Body of pancreas (tissue), 4 donors: ENCODE results near the gene ENG. TPM values are rescaled to one million over a fixed set of nuclear protein-coding genes. Genes with fewer than 3 reads are reported as not detected.

Experiments
- ATAC-seq: fragments of 150-250 bp; one replicate; pipeline ENCODE4 v1.9.1; 2016
- DNase-seq, 4 donors: peaks; one replicate each; pipeline ENCODE4 v3.0.0-alpha.2; 2019
- H3K27ac ChIP-seq, 4 donors: fragments of 200-600 bp; sonication (generic); 1 replicate in 3 of 4; 2 replicates in 1 of 4; pipeline versions ENCODE4 v1.5.1 to v1.6.1; 2016 to 2019; ENCODE audit warnings: mild to moderate bottlenecking in 1 of 4, mixed read lengths in 1 of 4, moderate library complexity in 1 of 4
- H3K27me3 ChIP-seq, 2 donors: fragments of 200-600 bp; sonication (generic); one replicate each; pipeline ENCODE4 v1.6.0; 2016; ENCODE audit warnings: mild to moderate bottlenecking in 1 of 2
- H3K36me3 ChIP-seq, 2 donors: fragments of 200-600 bp; sonication (generic); replicated peaks in 1 of 2; 2 replicates each; pipeline ENCODE4 v1.5.1; 2016; ENCODE audit warnings: low read depth in 2 of 2; ENCODE audit not compliant: insufficient read depth in 1 of 2
- H3K4me1 ChIP-seq: fragments of 200-600 bp; sonication (generic); one replicate; pipeline ENCODE4 v1.6.0; 2016
- H3K4me3 ChIP-seq, 2 donors: fragments of 200-600 bp; sonication (generic); 1 replicate in 1 of 2; 2 replicates in 1 of 2; pipeline ENCODE4 v1.5.1; 2016 to 2019
- H3K9me3 ChIP-seq, 3 donors: fragments of 200-600 bp; sonication (generic); 1 replicate in 2 of 3; 2 replicates in 1 of 3; pipeline ENCODE4 v1.5.1; 2016
- CTCF ChIP-seq, 7 experiments: fragments of 450-650 bp in 4 of 7; fragments of 200-600 bp in 3 of 7; sonication (generic) in 3 of 7; IDR thresholded peaks; one replicate each; pipeline ENCODE4 v1.5.1; 2016 to 2019; ENCODE audit warnings: antibody characterized with exemption in 7 of 7
- POLR2A ChIP-seq, 3 donors: fragments of 450-650 bp; IDR thresholded peaks; one replicate each; pipeline ENCODE4 v1.6.1; 2016; ENCODE audit warnings: antibody characterized with exemption in 3 of 3, mild to moderate bottlenecking in 2 of 3
- WGBS, 2 donors: methylation state at CpG; one replicate each; pipeline ENCODE4 v1.1.5; 2017; 5-methylcytosine and 5-hydroxymethylcytosine counted together
- intact Hi-C: fragments of 100-400 bp; cut with DNase I; formaldehyde crosslinking; loops from one replicate; pipeline ENCODE4 v1.15.1; 2023
- total RNA-seq, 2 donors: library from RNA; depleted of rRNA; stranded (reverse); fragments of >200 nt; gene quantifications; one replicate each; pipeline ENCODE4 v1.1.0, GENCODE V29; 2016

ENG gene
- total RNA-seq, 2 donors from 2014 or later: 20.2 to 26.7 TPM

GRCh38 chr9:127833555-127833954 is 20.9 kb downstream of the ENG start:
- Histone ChIP-seq H3K27me3 (no peaks in the 10 kb centered on the region), H3K9me3 (no peaks in the 10 kb centered on the region), H3K4me1 (peaks cover 52% of the 10 kb centered on the region), H3K4me3 (no peak overlapping the region), H3K36me3 (no peaks in the 10 kb centered on the region), H3K27ac (peak overlapping the region in 2 of 4 donors; percentile 55 to 80)
- TF ChIP-seq CTCF (IDR thresholded peaks at IDR 0.05) (no peak), POLR2A (IDR thresholded peaks at IDR 0.05) (no peak)
- ATAC-seq (no peak), DNase-seq (no peak)
- 26 to 42% methylated on average over 1 of the region's 1 CpG for WGBS, 2 donors
- intact Hi-C loops: no loop called here

GRCh38 chr9:127832248-127832647 is 22.2 kb downstream of the ENG start:
- intact Hi-C loops: no loop called here
- Histone ChIP-seq H3K4me1 (peaks cover 47% of the 10 kb centered on the region), H3K27me3 (no peaks in the 10 kb centered on the region), H3K36me3 (no peaks in the 10 kb centered on the region), H3K4me3 (no peak overlapping the region), H3K27ac (peak overlapping the region in 2 of 4 donors; percentile 65 to 80), H3K9me3 (no peaks in the 10 kb centered on the region)
- peak in 1 of 4 donors; percentile 49 for DNase-seq
- WGBS, 2 donors: 53 to 67% methylated on average over 7 of the region's 7 CpGs
- no peak for TF ChIP-seq CTCF (IDR thresholded peaks at IDR 0.05)
- TF ChIP-seq POLR2A (IDR thresholded peaks at IDR 0.05): no peak
- ATAC-seq: peak; percentile 18

- Histone ChIP-seq H3K4me1 (peaks cover 29% of the 10 kb centered on the region), H3K27ac (peak overlapping the region in 2 of 4 donors; percentile 58 to 68), H3K36me3 (no peaks in the 10 kb centered on the region), H3K9me3 (no peaks in the 10 kb centered on the region), H3K27me3 (no peaks in the 10 kb centered on the region), H3K4me3 (no peak overlapping the region)
- intact Hi-C loops: no loop called here
- DNase-seq (no peak), ATAC-seq (no peak)
- TF ChIP-seq POLR2A (IDR thresholded peaks at IDR 0.05) (no peak), CTCF (IDR thresholded peaks at IDR 0.05) (no peak)
- WGBS, 2 donors: 86 to 91% methylated on average over 6 of the region's 6 CpGs
These were observed 25.1 kb downstream of the ENG start for GRCh38 chr9:127829205-127829906.

- no peaks in the 10 kb centered on the region for H3K27me3 ChIP-seq
- H3K4me3 ChIP-seq: no peak overlapping the region
- TF ChIP-seq POLR2A (IDR thresholded peaks at IDR 0.05): peak; percentile 33 to 65 (median 64)
- peak in 2 of 7 experiments; percentile 16 to 24 for TF ChIP-seq CTCF (IDR thresholded peaks at IDR 0.05)
- ATAC-seq (peak; percentile 81), DNase-seq (peak; percentile 76 to 85 (median 83))
- no peaks in the 10 kb centered on the region for H3K9me3 ChIP-seq
- H3K27ac ChIP-seq: peak overlapping the region in 3 of 4 donors; percentile 50 to 68 (median 58)
- H3K4me1 ChIP-seq: peaks cover 29% of the 10 kb centered on the region
- WGBS, 2 donors: 5 to 13% methylated on average over 18 to 34 of the region's 34 CpGs
- no peaks in the 10 kb centered on the region for H3K36me3 ChIP-seq
- intact Hi-C loops: no loop called here
These were observed 26.0 kb downstream of the ENG start for GRCh38 chr9:127828262-127829031.
